ENCODE data around the gene TTLL8.

TTLL8 gene

GRCh38 chr22:50015451-50016307 is 42.4 kb downstream of the TTLL8 start:
- TF ChIP-seq FOXP2 (optimal IDR thresholded peaks at IDR 0.05; ENCODE audit: control extremely low read depth, extremely low read length, insufficient read depth), result no peak
- no peak for TF ChIP-seq POLR2AphosphoS5 (IDR thresholded peaks at IDR 0.05; ENCODE audit: borderline replicate concordance, low read depth, low read length)
- TF ChIP-seq EZH2 (IDR thresholded peaks at IDR 0.05), result no peak
- Histone ChIP-seq H3K36me3 (ENCODE audit: insufficient read depth, low read length) (no peaks in the 10 kb centered on the region), H3K4me3 (no peak overlapping the region), H3K9ac (ENCODE audit: insufficient read length) (no peak overlapping the region), H3K27ac (no peak overlapping the region), H3K9me3 (ENCODE audit: low read depth, low read length) (no peaks in the 10 kb centered on the region)
- DNase-seq (ENCODE audit: low read depth, low spot score), result no peak

- Histone ChIP-seq H3K36me3 (ENCODE audit: insufficient read depth, low read length) (no peaks in the 10 kb centered on the region), H3K9me3 (ENCODE audit: low read depth, low read length) (no peaks in the 10 kb centered on the region), H3K27ac (no peak overlapping the region), H3K9ac (ENCODE audit: insufficient read length) (no peak overlapping the region), H3K4me3 (peak overlapping the region; percentile 42)
- TF ChIP-seq POLR2AphosphoS5 (IDR thresholded peaks at IDR 0.05; ENCODE audit: borderline replicate concordance, low read depth, low read length), result no peak
- TF ChIP-seq FOXP2 (optimal IDR thresholded peaks at IDR 0.05; ENCODE audit: control extremely low read depth, extremely low read length, insufficient read depth), result no peak
- TF ChIP-seq EZH2 (IDR thresholded peaks at IDR 0.05), result no peak
- no peak for DNase-seq (ENCODE audit: low read depth, low spot score)
Observed at GRCh38 chr22:50014655-50015401, 43.3 kb downstream of the TTLL8 start.

- no peak overlapping the region for H3K9ac ChIP-seq (ENCODE audit: insufficient read length)
- no peak overlapping the region for H3K27ac ChIP-seq
- no peaks in the 10 kb centered on the region for H3K36me3 ChIP-seq (ENCODE audit: insufficient read depth, low read length)
- TF ChIP-seq FOXP2 (optimal IDR thresholded peaks at IDR 0.05; ENCODE audit: control extremely low read depth, extremely low read length, insufficient read depth), result no peak
- no peak for TF ChIP-seq EZH2 (IDR thresholded peaks at IDR 0.05)
- TF ChIP-seq POLR2AphosphoS5 (IDR thresholded peaks at IDR 0.05; ENCODE audit: borderline replicate concordance, low read depth, low read length), result no peak
- no peak overlapping the region for H3K4me3 ChIP-seq
- DNase-seq (ENCODE audit: low read depth, low spot score), result no peak
- H3K9me3 ChIP-seq (ENCODE audit: low read depth, low read length), result no peaks in the 10 kb centered on the region
Observed at GRCh38 chr22:50014053-50014501, 44.0 kb downstream of the TTLL8 start.

- no peak for DNase-seq (ENCODE audit: low read depth, low spot score)
- no peak for TF ChIP-seq FOXP2 (optimal IDR thresholded peaks at IDR 0.05; ENCODE audit: control extremely low read depth, extremely low read length, insufficient read depth)
- no peak for TF ChIP-seq POLR2AphosphoS5 (IDR thresholded peaks at IDR 0.05; ENCODE audit: borderline replicate concordance, low read depth, low read length)
- TF ChIP-seq EZH2 (IDR thresholded peaks at IDR 0.05), result no peak
- H3K36me3 ChIP-seq (ENCODE audit: insufficient read depth, low read length), result no peaks in the 10 kb centered on the region
Observed at GRCh38 chr22:50012211-50013181, 45.6 kb downstream of the TTLL8 start, which contains the start of gene IL17REL. Gene IL17REL, minus strand, starts transcription at chr22:50012765. Its CDS starts 119 bp downstream, at chr22:50012646.

GRCh38 chr22:50011447-50012210 is 46.5 kb downstream of the TTLL8 start:
- no peak for DNase-seq (ENCODE audit: low read depth, low spot score)
- peak overlapping the region; percentile 64 for H3K4me3 ChIP-seq
- H3K9ac ChIP-seq (ENCODE audit: insufficient read length), result no peak overlapping the region
- no peaks in the 10 kb centered on the region for H3K36me3 ChIP-seq (ENCODE audit: insufficient read depth, low read length)
- H3K9me3 ChIP-seq (ENCODE audit: low read depth, low read length), result no peaks in the 10 kb centered on the region
- H3K27ac ChIP-seq, result no peak overlapping the region
- no peak for TF ChIP-seq FOXP2 (optimal IDR thresholded peaks at IDR 0.05; ENCODE audit: control extremely low read depth, extremely low read length, insufficient read depth)
- no peak for TF ChIP-seq EZH2 (IDR thresholded peaks at IDR 0.05)
- no peak for TF ChIP-seq POLR2AphosphoS5 (IDR thresholded peaks at IDR 0.05; ENCODE audit: borderline replicate concordance, low read depth, low read length)

More at GRCh38 chr22:50012211-50013181, 45.6 kb downstream of the TTLL8 start, which contains the start of gene IL17REL:
- no peaks in the 10 kb centered on the region for H3K9me3 ChIP-seq (ENCODE audit: low read depth, low read length)
- H3K27ac ChIP-seq, result no peak within 1 kb of the TSS
- no peak within 1 kb of the TSS for H3K4me3 ChIP-seq
- H3K9ac ChIP-seq (ENCODE audit: insufficient read length), result no peak within 1 kb of the TSS

- no peak overlapping the region for H3K27ac ChIP-seq
- H3K36me3 ChIP-seq (ENCODE audit: insufficient read depth, low read length), result no peaks in the 10 kb centered on the region
- no peaks in the 10 kb centered on the region for H3K9me3 ChIP-seq (ENCODE audit: low read depth, low read length)
- H3K9ac ChIP-seq (ENCODE audit: insufficient read length), result no peak overlapping the region
- no peak for DNase-seq (ENCODE audit: low read depth, low spot score)
- no peak for TF ChIP-seq POLR2AphosphoS5 (IDR thresholded peaks at IDR 0.05; ENCODE audit: borderline replicate concordance, low read depth, low read length)
- TF ChIP-seq FOXP2 (optimal IDR thresholded peaks at IDR 0.05; ENCODE audit: control extremely low read depth, extremely low read length, insufficient read depth), result no peak
- TF ChIP-seq EZH2 (IDR thresholded peaks at IDR 0.05), result no peak
- H3K4me3 ChIP-seq, result peak overlapping the region; percentile 64
Observed at GRCh38 chr22:50010676-50011446, 47.2 kb downstream of the TTLL8 start.
